ENCODE results near the gene TSC22D4.
"Not testable (repeated sequence)": the region's sequence is repeated elsewhere in the genome, so short reads cannot be mapped to it uniquely, and the experiment has no call there.

Gene TSC22D4

DNA sequence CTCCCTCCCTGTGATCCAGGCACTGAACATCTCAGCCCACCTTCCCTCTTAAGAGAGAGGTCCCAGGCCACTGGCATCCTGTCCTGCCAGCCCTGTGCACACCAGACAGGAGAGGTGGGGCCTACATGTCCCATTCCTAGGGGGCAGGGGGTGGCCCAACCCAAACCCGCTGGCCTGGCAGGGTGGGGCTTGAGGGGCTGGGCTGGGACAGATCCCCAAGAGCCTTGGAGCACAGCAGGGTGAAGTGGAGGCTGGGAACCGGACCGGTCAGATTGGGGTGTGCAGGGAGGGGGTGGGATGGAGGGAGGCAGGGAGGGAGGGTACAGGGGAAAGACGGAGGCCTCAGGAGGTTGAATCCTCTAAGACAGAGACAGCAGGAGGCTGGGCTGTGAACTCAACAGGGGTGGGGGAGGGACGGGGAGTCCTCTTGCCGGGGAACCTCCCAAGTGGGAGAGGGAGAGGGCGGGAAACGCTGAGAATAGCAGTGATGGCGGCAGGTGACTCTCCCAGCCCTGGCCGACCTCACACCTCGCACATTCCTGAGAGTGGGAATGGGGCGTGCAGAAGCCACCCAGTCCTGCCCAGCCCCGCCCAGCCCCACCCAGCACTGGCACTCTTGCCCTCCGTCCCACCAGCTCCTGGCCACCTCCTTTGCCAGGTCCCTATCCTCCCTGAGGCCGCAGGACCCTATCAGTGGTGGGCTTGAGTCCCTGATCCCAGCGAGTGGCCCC is 6.7 kb downstream of the TSC22D4 start:
- no peak for DNase-seq

DNA sequence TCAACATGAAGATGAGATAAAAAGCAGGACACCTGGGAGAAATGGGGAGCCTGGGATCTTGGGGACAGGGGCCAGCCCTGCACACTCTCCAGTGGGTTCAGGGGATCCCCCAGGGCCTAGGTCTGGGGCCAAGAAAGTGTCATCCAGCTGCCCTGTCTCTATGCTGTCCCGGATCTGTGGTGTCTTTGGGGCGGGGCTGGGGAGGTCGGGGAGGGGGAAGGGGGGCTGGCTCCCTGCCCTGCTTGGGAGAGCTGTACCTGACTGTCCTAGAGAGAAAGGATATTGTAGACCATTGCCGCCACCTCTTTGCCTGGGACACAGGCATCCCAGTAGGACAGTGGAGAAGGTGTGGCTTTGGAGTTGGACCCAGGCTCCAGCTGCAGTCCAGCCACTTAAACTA is 8.0 kb downstream of the TSC22D4 start:
- no peak for DNase-seq

DNA sequence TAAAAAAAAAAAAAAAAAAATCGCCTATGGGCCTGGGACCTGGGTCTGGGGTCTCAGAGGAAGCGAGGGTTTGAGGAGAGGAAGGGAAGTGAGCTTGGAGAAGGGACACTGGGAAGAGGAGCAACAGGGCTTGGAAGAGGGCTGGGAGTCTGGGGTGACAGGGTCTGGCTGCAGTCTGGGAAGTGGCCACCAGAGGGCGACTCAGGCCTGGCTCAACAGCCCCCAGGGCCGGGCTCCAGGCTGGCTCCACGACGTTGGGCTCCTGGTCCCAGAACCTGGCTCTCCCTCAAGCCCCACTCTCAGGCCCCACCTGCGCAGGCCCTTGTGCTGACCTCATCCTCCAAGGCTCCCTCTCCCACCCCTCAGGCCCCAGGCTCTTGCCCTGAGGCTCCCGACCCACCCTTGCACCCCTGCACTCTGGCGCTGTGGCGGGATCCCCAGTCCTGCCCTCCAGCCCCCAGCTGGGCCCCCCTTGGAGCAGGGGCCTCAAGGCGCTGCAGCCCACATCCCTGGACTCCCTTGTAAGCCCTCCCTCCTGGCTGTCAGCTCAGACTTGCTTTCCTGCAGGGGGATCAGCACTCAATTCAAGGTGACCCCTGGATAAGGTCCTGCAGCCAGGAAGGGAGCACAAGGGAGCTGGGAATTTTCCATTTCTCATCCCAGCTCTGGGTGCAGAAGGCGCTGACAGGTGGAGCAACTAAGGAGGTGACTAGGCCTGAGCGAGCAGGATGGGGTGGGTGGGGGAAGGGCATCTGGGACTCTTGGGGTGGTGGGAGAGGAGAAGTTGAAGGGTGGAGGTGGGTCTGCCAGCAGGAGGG is 9.6 kb downstream of the TSC22D4 start:
- DNase-seq = peak; percentile 81

GRCh38 chr7:100467638-100468373 is 11.2 kb downstream of the TSC22D4 start:
- DNase-seq = no peak

GRCh38 chr7:100466653-100467605 is 12.1 kb downstream of the TSC22D4 start:
- no peak for DNase-seq

DNA sequence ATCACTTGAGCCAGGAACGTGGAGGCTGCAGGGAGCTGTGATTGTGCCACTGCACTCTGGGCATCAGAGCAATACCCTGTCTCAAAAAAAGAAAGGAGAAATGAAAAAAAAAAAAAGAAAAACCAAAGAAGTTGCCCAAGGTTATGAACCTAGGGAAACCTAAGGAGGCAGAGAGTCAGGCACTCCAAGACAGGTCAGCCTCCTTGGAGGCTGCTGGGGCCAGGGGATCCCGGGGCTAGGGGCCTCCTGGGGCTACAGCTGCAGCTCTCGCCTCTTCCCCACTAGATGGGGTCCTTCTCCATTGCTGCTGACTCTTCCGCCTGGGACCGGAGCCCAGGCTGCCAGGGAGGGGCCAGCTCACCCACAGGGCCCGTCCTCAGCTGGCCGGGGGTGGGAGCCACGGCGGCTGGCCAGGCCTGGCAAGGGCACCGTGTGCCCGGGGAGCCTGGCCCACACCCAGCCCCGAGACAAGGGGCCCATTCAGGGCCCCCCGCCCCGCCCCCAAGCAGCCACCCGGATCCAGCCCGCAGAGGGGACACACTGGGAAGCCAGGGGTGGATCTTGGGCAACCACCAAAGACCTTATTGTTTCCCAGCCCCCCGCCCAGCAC is 13.2 kb downstream of the TSC22D4 start:
- no peak for DNase-seq

DNA sequence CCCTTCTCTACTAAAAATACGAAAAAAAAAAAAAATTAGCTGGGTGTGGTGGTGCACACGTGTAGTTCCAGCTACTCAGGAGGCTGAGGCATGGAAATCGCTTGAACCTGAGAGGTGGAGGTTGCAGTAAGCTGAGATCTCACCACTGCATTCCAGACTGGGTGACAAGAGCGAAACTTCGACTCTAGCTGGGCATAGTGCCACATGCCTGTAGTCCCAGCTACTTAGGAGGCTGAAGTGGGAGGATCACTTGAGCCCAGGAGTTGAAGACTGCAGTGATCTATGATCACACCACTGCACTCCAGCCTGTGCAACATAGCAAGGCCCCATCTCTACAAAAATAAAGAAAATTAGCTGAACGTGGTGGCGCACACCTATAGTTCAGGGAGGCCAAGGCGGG is 13.7 kb downstream of the TSC22D4 start:
- DNase-seq = no peak

GRCh38 chr7:100464791-100465190 is 14.2 kb downstream of the TSC22D4 start:
- no peak for DNase-seq

GRCh38 chr7:100464210-100464660 is 14.8 kb downstream of the TSC22D4 start, which contains the start of gene SPACDR:
SPACDR (minus strand) TSS chr7:100464260; CDS start chr7:100464025, 235 bp downstream.
- no peak for DNase-seq

DNA sequence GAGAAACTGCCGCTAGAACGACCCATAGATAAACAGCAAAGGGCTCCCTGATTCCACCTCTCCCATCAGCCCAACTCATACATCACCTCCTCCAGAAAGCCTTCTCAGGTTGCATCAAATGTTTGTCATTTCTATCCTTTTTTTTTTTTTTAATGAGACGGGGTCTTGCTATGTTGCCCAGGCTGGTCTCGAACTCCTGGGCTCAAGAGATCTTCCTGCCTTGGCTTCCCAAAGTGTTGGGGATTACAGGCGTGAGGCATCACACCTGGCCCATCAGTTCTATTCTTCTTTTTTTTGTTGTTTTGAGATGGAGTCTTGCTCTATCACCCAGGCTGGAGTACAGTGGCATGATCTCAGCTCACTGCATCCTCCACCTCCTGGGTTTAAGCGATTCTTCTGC is 22.0 kb downstream of the TSC22D4 start:
- DNase-seq = no peak

GRCh38 chr7:100456562-100456961 is 22.5 kb downstream of the TSC22D4 start:
- DNase-seq = no peak

DNA sequence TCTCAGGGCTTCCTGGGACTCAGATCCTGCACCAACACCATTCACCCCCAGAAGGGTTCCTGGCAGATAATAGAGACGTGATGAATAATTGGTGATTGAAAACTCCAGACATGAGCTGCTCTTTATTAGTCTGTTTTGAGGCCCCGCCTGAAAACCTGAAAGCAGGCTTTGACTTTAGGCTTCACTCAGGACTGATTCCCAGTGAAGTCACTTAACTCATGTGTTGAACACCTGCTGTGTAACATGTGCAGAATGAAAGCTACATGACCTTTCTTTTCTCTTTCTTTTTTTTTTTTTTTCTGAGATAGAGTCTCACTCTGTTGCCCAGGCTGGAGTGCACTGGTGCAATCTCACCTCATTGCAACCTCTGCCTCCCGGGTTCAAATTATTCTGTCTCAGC is 23.8 kb downstream of the TSC22D4 start:
- DNase-seq = no peak

- DNase-seq = not testable (repeated sequence)
These were observed 25.2 kb downstream of the TSC22D4 start for GRCh38 chr7:100453854-100454253.

DNA sequence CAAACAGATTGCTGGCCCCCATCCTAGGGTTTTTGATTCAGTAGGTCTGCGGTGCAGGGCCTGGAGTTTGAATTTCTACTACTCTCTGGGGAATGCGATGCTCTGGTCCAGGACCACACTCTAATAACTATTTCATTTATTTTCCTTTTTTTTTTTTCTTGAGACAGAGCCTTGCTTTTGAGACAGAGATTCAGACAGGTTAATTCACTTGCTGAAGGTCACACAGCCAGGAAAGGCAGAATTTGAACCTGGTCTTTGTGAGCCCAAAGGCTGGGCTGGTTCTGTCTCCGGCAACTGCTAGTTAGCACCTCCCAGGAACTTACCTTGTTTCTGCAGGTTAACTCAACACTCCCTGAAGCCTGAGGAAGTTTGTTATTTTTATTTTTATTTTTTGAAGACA is 26.5 kb downstream of the TSC22D4 start:
- DNase-seq = no peak

DNA sequence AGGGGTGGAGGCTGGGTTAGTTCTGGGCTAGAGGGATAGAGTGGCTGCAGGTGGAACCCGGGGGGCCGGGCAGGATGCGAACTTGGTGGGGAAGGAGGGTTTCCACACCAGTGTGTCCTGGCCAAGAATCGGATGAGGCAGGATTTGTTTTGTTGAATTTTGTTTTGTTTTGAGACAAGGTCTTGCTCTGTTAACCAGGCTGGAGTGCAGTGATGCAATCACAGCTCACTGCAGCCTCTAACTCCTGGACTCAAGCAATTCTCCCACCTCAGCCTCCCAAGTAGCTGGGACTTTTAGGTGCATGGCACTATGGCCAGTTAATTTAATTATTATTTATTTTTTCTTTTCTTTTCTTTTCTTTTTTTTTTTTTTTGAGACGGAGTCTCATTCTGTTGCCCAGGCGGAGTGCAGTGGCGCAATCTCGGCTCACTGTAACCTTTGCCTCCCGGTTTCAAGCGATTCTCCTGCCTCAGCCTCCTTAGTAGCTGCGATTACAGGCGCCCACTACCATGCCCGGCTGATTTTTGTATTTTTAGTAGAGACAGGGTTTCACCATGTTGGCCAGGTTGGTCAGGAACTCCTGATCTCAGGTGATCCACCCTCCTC is 29.7 kb downstream of the TSC22D4 start:
- no peak for DNase-seq

DNA sequence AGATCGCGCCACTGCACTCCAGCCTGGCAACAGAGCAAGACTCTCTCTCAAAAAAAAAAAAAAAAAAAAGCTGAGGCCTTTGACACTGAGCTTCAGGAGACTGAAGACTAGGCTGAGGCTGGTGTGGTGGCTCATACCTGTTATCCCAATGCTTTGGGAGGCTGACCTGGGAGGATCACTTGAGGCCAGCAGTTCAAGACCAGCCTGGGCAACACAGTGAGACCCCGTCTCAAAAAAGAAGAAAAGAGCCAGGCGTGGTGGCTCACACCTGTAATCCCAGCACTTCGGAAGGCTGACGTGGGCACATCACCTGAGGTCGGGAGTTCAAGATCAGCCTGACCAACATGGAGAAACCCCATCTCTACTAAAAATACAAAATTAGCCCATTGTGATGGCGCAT is 31.7 kb downstream of the TSC22D4 start:
- not testable (repeated sequence) for DNase-seq

GRCh38 chr7:100446040-100446439 is 33.0 kb downstream of the TSC22D4 start:
- no peak for DNase-seq

DNA sequence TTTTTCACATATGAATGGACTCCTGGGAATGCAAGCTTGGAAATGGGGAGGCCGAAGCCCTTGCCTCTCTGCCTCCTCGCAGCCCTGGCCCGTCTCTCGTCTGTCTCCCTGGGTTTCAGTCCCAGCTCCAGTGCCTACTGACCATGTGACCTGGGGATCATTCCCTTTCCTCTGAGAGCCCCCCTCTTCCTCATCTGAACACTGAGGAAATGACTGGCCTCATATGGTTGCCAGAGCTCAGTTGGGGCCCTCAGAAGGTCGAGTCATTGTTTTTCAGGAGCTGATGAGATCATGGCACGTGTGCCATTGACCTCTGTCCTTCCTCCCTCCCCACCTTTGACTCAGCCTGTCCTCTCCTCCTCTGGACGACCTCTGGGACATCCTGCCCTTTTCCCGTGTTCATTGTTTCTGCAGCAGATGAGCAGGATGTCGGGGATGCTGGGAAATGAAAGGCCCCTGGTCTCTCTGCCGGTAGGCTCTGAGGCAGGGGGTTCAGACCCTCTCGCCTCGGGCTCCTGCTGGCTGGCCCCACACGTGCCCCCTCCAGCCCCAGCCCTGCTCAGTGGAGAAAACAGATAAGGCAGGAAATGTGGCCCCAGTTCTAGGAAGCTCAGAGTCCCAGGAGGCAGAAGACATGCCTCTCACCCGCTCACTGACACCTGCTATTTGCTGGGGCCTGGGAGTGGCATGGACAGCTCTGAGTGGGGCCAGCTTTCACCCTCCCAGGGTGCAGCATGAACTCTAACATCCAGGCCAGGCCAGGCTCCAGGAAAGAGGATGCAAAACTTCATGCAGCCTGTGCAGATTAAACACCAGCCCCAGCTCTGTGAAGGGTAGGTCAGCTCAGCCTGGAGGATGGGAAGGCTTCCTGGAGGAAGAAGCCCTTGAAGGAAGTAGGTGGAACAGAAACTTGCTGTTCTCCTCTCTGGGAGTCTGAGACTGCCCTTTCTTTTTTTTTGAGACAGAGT is 34.4 kb downstream of the TSC22D4 start:
- no peak for DNase-seq

GRCh38 chr7:100443096-100443840 is 35.7 kb downstream of the TSC22D4 start:
- DNase-seq = no peak
